Fibroblast of lung (primary cell): ENCODE measurements around the gene DPP7.

ENCODE experiments used
- CTCF ChIP-seq, 2 donors: IDR thresholded peaks in 1 of 2; conservative IDR thresholded peaks in 1 of 2; 1 replicate in 1 of 2; 2 replicates in 1 of 2; pipeline ENCODE4 v1.5.1; 2011 to 2012; ENCODE audit warnings: low read length in 2 of 2, control low read depth in 1 of 2, inconsistent platforms in 1 of 2, low read depth in 1 of 2, mild to moderate bottlenecking in 1 of 2
- EZH2 ChIP-seq: IDR thresholded peaks from 2 replicates; pipeline ENCODE4 v1.5.1; 2012; ENCODE audit warnings: low read length, control low read depth, mild to moderate bottlenecking; ENCODE audit errors: missing control alignments

GRCh38 chr9:137078701-137079400, 35.7 kb downstream of the DPP7 start:
- TF ChIP-seq CTCF (conservative IDR thresholded peaks at IDR 0.05 in 1 of 2, IDR thresholded peaks at IDR 0.05 in 1 of 2; ENCODE audit: low read depth in 1 of 2, low read length in 2 of 2), result no peak
- TF ChIP-seq EZH2, result no peak
